HG03565 (cell line): Measurements from ENCODE around the gene MXRA8.
"Not testable (repeated sequence)": the region's sequence is repeated elsewhere in the genome, so short reads cannot be mapped to it uniquely, and the experiment has no call there.

Experiments used
- ATAC-seq: cut with Tn5 transposase; IDR thresholded peaks from one replicate; pipeline ENCODE4 v1.9.1; 2021; ENCODE audit warnings: mild to moderate bottlenecking, moderate library complexity; ENCODE audit not compliant: unreplicated experiment

MXRA8 gene

GRCh38 chr1:1393428-1393827 lies 35.1 kb upstream of the MXRA8 start:
- no peak for ATAC-seq

DNA sequence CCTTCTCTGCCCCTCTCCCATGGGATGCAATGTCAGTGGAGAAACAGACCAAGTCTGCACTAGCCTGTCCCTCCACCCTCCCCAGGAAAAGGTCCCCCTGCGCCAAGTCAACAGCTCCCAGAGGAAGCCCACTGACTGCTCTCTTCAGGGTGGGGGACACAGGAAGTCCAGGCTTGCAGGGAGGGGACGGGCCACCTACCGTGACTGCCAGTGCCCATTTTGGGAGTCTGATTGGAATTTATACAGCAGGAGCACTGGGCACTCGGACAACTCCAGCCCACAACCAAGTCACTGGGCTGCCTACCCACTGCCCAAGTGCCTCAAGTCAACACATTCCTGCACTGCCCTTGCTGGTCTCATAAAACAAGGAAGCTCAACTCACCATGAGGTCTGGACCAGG lies 34.7 kb upstream of the MXRA8 start:
- no peak for ATAC-seq

GRCh38 chr1:1391225-1391624 lies 32.9 kb upstream of the MXRA8 start:
- no peak for ATAC-seq

- no peak for ATAC-seq
Measured at GRCh38 chr1:1390675-1391074, 32.3 kb upstream of the MXRA8 start.

DNA sequence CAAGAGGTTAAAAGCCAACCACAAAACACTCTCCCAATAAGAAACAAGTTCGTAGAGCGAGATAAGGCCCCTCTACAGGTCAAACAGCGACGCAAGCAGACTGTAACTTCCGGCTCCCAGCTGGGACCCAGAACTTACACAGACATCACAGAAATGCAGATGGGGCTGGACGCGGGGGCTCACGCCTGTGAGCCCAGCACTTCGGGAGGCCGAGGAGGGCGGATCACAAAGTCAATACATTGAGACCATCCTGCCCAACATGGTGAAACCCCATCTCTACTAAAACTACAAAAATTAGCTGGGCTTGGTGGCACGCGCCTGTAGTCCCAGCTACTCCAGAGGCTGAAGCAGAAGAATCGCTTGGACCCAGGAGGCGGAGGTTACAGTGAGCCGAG lies 29.7 kb upstream of the MXRA8 start:
- ATAC-seq: no peak

- ATAC-seq: no peak
Measured at GRCh38 chr1:1387098-1388077, 29.0 kb upstream of the MXRA8 start.

DNA sequence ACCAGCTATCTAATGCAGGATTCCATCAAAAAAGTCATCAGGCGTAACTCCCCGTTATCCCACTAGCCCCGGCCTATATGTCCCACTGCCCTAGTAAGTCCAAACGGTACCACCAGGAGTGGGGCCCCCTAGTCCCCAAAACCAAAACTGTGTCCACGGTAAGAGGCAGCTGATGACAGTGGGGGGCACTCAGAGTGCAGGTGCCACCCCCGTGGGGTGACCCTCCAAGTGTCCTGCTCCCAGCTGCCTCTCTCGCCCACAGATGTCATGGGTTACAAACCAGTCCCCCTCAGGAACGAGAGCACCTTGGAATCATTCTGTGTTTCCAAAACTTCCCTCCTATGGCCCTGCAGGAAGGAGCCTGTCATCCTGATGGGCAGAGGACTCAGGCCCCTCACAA lies 27.6 kb upstream of the MXRA8 start:
- no peak for ATAC-seq

GRCh38 chr1:1385339-1385738 lies 27.0 kb upstream of the MXRA8 start:
- ATAC-seq: not testable (repeated sequence)

DNA sequence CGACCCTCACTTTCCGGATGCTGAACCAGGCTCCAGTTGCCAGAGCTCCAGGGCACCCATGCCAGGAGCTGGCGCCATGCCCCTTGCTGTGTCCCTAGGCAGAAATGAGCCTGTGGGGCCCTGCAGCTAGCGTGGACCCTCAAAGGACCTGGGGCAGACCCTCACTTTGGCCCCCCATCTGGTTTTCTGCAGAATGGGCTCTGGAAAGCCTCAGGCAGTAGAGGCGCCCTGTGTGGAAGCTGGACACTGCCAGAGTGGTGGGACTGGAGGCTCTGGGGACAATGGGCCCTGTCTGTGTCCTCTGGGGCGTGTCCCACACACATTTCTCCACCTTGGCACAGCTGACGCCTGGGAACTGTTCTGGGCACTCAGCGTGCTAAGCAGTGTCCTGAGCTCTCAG lies 22.9 kb upstream of the MXRA8 start:
- no peak for ATAC-seq

DNA sequence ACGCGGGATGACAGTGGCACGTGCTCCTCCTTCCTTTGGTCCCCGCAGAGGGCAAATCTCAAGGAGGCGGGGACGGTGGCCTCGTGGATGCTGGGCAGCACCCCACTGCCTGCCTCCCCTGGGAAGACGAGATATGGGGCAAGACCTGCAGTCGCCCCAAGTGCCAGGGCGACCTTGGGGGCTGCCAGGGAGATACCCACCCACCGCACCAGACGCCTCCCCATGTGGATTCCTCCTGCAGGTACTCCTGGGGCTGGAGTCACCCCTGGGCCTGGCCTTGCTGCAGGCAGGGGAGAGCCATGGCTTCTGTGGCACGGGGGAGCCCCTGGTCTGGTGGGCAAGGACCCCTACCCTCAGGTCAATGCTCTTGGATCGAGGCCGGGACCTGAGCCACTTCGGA lies 22.5 kb upstream of the MXRA8 start:
- no peak for ATAC-seq

DNA sequence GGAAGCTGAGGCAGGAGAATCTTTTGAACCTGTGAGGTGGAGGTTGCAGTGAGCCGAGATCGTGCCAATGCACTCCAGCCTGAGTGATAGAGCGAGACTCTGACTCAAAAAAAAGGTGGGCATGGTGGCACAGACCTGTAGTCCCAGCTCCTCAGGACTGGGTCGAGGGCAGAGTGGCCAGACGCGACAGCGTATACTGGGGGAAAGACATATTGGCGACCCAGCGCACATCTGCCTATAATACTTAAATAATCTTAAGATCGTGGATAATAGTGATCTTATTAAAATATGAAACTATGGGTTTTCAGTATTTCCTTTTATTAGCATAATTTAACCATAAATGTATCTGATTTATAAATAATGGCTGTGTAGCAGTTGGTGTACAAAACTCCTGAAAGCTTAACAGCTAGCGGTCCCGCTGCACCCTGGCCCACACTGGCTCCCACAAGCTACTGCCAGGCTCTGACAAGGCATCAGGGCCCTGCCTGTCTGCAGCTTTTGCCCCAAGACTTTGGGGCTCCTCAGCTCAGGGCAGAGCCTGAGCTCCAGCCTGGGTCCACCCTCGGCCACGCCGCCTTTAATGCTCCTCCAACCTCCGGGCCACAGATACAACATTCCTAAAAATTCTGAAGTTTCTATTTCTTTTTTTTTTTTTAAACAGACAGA lies 19.3 kb upstream of the MXRA8 start:
- ATAC-seq: no peak

DNA sequence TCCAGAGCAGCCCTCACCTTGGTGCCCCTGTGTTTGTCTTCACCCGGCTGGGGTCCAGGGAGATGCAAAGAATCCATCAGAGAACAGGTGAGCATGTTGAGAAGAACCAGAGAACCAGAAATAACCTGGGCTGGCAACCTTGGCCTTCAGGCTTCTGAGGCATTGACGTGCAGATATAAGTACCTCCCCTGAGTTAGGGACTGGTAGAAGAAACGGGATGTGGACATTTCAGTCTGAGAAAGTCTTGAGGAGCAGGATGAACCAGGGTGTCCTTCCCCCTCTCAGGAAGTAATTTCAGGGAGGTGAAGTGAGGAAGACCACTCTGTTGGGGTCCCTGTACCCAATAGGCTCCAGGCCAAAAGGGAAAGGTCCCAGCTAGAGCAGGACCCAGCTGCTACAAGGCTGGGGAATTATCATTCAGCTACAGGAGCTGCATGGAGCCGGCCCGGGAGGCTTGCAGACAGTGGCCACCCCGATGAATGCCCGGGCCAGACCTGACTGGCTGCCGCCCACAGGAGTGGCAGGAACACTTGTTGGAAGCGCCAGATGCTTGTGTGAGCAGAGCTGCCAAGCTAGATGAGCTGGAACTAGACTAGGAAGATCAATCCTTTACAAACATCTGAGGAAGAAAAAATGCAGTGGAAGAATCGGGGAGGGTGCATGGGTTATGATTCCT lies 18.3 kb upstream of the MXRA8 start:
- ATAC-seq: no peak

DNA sequence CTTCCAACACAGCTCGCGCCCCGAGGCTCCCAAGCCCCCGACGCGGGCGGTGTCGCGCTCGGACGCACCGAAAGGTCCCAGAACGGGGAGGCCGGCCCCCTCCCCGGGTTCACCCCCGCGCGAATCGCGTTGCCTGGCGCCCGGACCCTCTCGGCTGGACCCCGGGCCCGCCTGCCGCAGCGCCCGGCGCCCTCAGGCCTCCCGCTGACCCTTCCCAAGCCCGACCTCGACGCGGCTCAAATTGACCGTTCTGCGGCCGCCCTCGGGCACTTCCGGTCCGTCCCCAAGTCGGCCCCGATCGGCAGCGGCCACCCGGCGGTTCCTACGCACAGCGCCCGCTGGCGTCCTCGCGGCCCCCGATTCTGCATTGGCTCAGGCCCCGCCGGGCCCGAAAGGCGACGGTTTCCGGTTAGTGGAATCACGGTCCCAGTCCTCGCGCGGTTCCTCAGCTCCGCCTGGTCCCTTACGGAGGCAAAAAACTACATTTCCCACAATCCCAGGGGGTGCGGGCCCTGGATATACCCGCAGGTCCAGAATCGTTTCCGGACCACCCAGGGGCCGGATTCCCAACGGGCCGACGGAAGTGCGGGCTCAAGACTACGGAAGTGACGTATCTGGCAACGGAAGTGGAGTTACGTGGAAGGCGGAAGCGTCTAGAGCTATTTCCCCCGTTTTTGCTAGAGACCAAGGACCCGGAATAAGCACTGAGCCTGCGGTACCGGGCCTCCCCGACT lies 16.7 kb upstream of the MXRA8 start, which contains the start of gene AURKAIP1:
TSS of gene AURKAIP1 (minus strand) at position 279 of the 734 bp plus-strand sequence. CDS start 451 bp downstream, outside the sequence.
- peak; percentile 86 for ATAC-seq

DNA sequence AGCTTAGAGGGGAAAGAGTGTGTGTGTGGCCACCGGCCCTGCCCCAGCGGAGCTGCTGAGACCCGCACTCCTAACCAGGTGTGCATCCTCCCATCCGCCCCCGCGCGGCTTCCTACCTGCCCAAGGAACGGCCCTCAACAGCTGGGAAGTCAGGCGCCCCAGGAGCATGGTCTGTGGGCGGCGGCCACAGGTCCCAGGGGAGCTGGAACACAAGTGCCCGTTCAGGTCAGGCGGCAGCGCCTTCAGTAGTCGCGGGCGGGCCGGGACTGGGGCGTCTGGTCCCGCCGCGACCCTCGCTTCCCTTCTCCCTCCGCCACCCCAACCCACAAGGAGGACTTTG lies 16.2 kb upstream of the MXRA8 start:
- peak; percentile 1 for ATAC-seq

DNA sequence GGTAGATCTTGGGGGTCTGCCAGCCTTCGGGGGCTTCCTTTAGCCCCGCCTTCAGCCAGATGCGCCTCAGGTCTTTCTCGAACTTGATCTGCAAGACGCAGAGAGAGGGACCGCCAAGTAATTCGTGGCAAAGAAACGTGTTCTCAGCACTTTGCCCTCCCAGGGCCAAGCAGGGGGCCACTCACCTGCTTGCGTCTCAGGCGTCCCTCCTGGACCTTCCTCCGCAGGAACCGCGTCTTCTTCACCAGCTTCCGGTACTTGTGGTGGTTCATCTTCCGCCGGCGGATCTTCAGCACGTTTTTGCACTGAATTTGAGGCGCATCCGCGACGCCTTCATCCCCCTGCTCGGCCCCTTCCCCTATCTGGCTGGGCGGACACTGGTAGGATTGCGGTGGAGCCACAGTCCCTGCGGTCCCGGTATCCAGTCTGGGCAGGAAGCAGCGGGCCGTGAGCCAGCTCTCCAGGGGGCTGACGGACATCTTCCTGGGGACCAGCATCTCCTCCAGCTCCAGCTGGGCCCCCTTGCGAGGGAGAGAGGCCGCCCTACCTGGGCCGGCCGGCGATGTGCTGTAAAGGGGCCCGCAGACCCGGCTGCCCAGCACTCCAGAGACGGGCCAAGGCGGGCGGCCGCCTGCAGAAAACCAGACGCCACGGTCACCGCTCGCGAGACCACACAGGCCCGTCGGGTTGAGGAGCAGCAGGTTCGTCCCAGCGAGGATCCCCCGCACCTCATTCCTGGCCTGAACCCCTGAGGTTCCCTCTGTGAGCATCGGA lies 15.6 kb upstream of the MXRA8 start:
- no peak for ATAC-seq

GRCh38 chr1:1373051-1373814 lies 14.9 kb upstream of the MXRA8 start:
- ATAC-seq: no peak

DNA sequence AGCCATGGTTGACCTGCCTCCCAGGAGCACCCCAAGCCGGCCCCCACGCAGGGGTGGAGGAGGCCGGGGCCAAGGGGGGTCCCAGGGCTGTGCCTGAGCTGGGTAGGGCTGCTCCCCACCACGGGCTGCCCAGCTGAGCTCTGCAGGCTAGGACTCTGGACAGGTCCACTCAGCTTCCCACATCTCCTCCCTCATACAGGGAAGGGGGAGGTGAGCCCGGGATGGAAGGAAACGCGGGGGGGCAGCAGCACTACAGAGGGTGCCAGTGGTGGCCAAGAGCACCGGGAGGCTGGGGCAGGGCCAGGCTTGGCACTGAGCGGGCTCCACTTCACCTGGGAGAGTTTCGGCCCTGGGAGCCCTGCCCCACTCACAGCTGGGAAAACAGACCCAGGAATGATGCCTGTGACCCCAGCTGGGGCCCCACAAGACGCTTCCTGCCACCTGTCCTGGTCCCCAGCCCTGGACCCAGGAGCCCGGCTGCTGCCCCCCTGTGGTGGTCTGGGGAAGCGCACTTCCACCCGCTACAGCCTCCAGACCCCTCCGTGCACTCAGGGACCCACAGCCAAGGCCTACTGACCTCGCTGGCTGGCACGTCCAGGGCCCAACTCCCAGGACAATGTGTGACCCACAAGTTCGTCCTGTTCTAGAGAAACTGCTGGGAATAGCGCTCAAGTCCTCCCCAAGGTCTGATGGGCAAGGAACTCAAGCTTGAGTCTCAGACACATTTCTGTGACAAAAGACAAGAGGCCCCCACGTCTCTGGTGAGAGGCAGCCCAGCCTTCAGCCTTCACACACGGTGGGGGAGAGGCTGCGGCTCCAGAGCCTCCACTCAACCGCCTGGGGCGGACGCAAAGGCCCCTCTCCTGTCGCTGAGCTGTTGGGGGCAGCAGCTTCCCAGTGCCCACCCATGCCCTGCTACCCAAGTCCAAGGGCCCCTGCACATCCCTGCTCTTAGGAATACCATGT lies 13.7 kb upstream of the MXRA8 start:
- no peak for ATAC-seq

DNA sequence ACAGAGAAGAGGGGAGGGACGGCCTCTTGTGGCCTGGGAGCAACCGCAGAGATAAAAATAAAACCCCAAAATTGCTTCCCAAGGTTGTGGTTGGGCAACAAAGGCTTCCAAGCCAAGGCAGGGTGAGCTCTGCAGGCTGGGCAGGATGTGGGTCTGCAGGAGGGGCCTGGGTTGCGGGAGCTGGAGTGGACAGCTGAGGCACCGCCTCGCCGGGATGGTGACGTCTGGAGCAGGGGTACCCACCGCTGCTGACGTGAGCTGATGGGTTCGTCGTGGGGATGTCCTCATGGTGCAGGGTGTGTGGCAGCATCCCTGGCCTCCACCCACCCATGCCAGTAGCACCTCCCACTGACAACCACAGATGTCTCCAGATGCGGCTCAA lies 13.0 kb upstream of the MXRA8 start:
- ATAC-seq: no peak
